Endothelial cell (in vitro differentiated cells): Measurements from ENCODE around the gene HDLBP. TPM values are rescaled to one million over a fixed set of nuclear protein-coding genes. Genes with fewer than 3 reads are reported as not detected.

Experiments
- DNase-seq: peaks from one replicate; pipeline ENCODE4 v3.0.0; 2021; ENCODE audit warnings: low spot score
- H3K27ac Mint-ChIP-seq: one replicate; pipeline ENCODE4 v1.8.0; 2021; ENCODE audit warnings: mixed read lengths, inconsistent platforms; ENCODE audit not compliant: unreplicated experiment
- H3K27me3 Mint-ChIP-seq: one replicate; pipeline ENCODE4 v1.8.0; 2021; ENCODE audit warnings: mild to moderate bottlenecking, moderate library complexity, mixed read lengths, inconsistent platforms; ENCODE audit not compliant: unreplicated experiment
- H3K36me3 Mint-ChIP-seq: one replicate; pipeline ENCODE4 v1.8.0; 2021; ENCODE audit warnings: mild to moderate bottlenecking, low read depth, mixed read lengths, inconsistent platforms; ENCODE audit not compliant: unreplicated experiment
- H3K4me1 Mint-ChIP-seq: one replicate; pipeline ENCODE4 v1.8.0; 2021; ENCODE audit warnings: mild to moderate bottlenecking, mixed read lengths, inconsistent platforms; ENCODE audit not compliant: unreplicated experiment
- H3K4me3 Mint-ChIP-seq: one replicate; pipeline ENCODE4 v1.8.0; 2021; ENCODE audit warnings: mild to moderate bottlenecking, mixed read lengths, inconsistent platforms; ENCODE audit not compliant: unreplicated experiment
- H3K9me3 Mint-ChIP-seq: one replicate; pipeline ENCODE4 v1.8.0; 2021; ENCODE audit warnings: mixed read lengths, inconsistent platforms; ENCODE audit not compliant: unreplicated experiment
- CTCF ChIP-seq: fragments of 200-600 bp; sonication (generic); IDR thresholded peaks from one replicate; pipeline ENCODE4 v1.5.0; 2021; ENCODE audit warnings: antibody characterized with exemption; ENCODE audit not compliant: unreplicated experiment
- total RNA-seq: library from RNA; stranded (reverse); fragmentation: NEBNext Ultra II Directional; extraction: Animal tissue kit (Norgen Biotek cat#: 25700); gene quantifications from one replicate; pipeline ENCODE4 v1.2.1, GENCODE V29; 2021; ENCODE audit not compliant: unreplicated experiment

The HDLBP gene
- total RNA-seq, 1 donor from 2014 or later = 364 TPM

GRCh38 chr2:241237047-241237446, 78.4 kb downstream of the HDLBP start:
- H3K36me3 Mint-ChIP-seq = peaks cover 84% of the 10 kb centered on the region
- peaks cover 20% of the 10 kb centered on the region for H3K4me1 Mint-ChIP-seq
- DNase-seq = no peak
- peak overlapping the region; percentile 11 for H3K4me3 Mint-ChIP-seq
- peaks cover 13% of the 10 kb centered on the region for H3K27me3 Mint-ChIP-seq
- no peaks in the 10 kb centered on the region for H3K9me3 Mint-ChIP-seq
- H3K27ac Mint-ChIP-seq = no peak overlapping the region
- TF ChIP-seq CTCF = no peak

GRCh38 chr2:241235859-241236593, 79.4 kb downstream of the HDLBP start:
- Mint-ChIP-seq H3K36me3 (peaks cover 87% of the 10 kb centered on the region), H3K27ac (peak overlapping the region; percentile 74), H3K9me3 (no peaks in the 10 kb centered on the region), H3K4me3 (no peak overlapping the region), H3K27me3 (peaks cover 18% of the 10 kb centered on the region), H3K4me1 (peaks cover 28% of the 10 kb centered on the region)
- no peak for DNase-seq
- no peak for TF ChIP-seq CTCF

- Mint-ChIP-seq H3K4me3 (peak overlapping the region; percentile 33), H3K4me1 (peaks cover 28% of the 10 kb centered on the region), H3K36me3 (peaks cover 85% of the 10 kb centered on the region), H3K9me3 (no peaks in the 10 kb centered on the region), H3K27ac (no peak overlapping the region), H3K27me3 (peaks cover 18% of the 10 kb centered on the region)
- TF ChIP-seq CTCF = no peak
- DNase-seq = no peak
Observed at GRCh38 chr2:241234962-241235740, 80.3 kb downstream of the HDLBP start.

- H3K4me3 Mint-ChIP-seq = peak overlapping the region; percentile 33
- peaks cover 31% of the 10 kb centered on the region for H3K4me1 Mint-ChIP-seq
- no peak for DNase-seq
- H3K27me3 Mint-ChIP-seq = peaks cover 18% of the 10 kb centered on the region
- H3K27ac Mint-ChIP-seq = no peak overlapping the region
- TF ChIP-seq CTCF = no peak
- no peaks in the 10 kb centered on the region for H3K9me3 Mint-ChIP-seq
- peaks cover 80% of the 10 kb centered on the region for H3K36me3 Mint-ChIP-seq
Observed at GRCh38 chr2:241234066-241234790, 81.2 kb downstream of the HDLBP start.
